Measurements from ENCODE around the gene SLC35F4.

Gene SLC35F4

GRCh38 chr14:57884175-57884574 is 18.3 kb upstream of the SLC35F4 start:
- TF ChIP-seq GABPA (IDR thresholded peaks at IDR 0.05; ENCODE audit: low read depth) (no peak), SPI1 (IDR thresholded peaks at IDR 0.05; ENCODE audit: borderline replicate concordance, low read depth) (no peak), POLR2AphosphoS5 (IDR thresholded peaks at IDR 0.05; ENCODE audit: low read depth) (no peak)
- TF ChIP-seq, protein P1, sequence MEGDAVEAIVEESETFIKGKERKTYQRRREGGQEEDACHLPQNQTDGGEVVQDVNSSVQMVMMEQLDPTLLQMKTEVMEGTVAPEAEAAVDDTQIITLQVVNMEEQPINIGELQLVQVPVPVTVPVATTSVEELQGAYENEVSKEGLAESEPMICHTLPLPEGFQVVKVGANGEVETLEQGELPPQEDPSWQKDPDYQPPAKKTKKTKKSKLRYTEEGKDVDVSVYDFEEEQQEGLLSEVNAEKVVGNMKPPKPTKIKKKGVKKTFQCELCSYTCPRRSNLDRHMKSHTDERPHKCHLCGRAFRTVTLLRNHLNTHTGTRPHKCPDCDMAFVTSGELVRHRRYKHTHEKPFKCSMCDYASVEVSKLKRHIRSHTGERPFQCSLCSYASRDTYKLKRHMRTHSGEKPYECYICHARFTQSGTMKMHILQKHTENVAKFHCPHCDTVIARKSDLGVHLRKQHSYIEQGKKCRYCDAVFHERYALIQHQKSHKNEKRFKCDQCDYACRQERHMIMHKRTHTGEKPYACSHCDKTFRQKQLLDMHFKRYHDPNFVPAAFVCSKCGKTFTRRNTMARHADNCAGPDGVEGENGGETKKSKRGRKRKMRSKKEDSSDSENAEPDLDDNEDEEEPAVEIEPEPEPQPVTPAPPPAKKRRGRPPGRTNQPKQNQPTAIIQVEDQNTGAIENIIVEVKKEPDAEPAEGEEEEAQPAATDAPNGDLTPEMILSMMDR (IDR thresholded peaks at IDR 0.05; ENCODE audit: insufficient read depth, low read length): no peak
- TF ChIP-seq, protein P2, sequence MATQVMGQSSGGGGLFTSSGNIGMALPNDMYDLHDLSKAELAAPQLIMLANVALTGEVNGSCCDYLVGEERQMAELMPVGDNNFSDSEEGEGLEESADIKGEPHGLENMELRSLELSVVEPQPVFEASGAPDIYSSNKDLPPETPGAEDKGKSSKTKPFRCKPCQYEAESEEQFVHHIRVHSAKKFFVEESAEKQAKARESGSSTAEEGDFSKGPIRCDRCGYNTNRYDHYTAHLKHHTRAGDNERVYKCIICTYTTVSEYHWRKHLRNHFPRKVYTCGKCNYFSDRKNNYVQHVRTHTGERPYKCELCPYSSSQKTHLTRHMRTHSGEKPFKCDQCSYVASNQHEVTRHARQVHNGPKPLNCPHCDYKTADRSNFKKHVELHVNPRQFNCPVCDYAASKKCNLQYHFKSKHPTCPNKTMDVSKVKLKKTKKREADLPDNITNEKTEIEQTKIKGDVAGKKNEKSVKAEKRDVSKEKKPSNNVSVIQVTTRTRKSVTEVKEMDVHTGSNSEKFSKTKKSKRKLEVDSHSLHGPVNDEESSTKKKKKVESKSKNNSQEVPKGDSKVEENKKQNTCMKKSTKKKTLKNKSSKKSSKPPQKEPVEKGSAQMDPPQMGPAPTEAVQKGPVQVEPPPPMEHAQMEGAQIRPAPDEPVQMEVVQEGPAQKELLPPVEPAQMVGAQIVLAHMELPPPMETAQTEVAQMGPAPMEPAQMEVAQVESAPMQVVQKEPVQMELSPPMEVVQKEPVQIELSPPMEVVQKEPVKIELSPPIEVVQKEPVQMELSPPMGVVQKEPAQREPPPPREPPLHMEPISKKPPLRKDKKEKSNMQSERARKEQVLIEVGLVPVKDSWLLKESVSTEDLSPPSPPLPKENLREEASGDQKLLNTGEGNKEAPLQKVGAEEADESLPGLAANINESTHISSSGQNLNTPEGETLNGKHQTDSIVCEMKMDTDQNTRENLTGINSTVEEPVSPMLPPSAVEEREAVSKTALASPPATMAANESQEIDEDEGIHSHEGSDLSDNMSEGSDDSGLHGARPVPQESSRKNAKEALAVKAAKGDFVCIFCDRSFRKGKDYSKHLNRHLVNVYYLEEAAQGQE (IDR thresholded peaks at IDR 0.05; ENCODE audit: insufficient replicate concordance, low read depth): no peak
- DNase-seq (ENCODE audit: low read depth in 1 of 2, low spot score in 1 of 2): no peak
- Histone ChIP-seq H3K27me3 (ENCODE audit: insufficient read depth, poor library complexity, severe bottlenecking) (peaks cover 6% of the 10 kb centered on the region), H3K27ac (replicated peaks) (no peak overlapping the region), H3K4me3 (replicated peaks; ENCODE audit: insufficient read depth, low read length) (no peak overlapping the region)

- no peak for DNase-seq (ENCODE audit: low read depth in 1 of 2, low spot score in 1 of 2)
- TF ChIP-seq, protein P2 (IDR thresholded peaks at IDR 0.05; ENCODE audit: insufficient replicate concordance, low read depth): no peak
- TF ChIP-seq, protein P1 (IDR thresholded peaks at IDR 0.05; ENCODE audit: insufficient read depth, low read length): no peak
- TF ChIP-seq SPI1 (IDR thresholded peaks at IDR 0.05; ENCODE audit: borderline replicate concordance, low read depth) (no peak), GABPA (IDR thresholded peaks at IDR 0.05; ENCODE audit: low read depth) (no peak), POLR2AphosphoS5 (IDR thresholded peaks at IDR 0.05; ENCODE audit: low read depth) (no peak)
- Histone ChIP-seq H3K27me3 (ENCODE audit: insufficient read depth, poor library complexity, severe bottlenecking) (peaks cover 5% of the 10 kb centered on the region), H3K4me3 (replicated peaks; ENCODE audit: insufficient read depth, low read length) (no peak overlapping the region), H3K27ac (replicated peaks) (no peak overlapping the region)
Measured at GRCh38 chr14:57883061-57883460, 17.2 kb upstream of the SLC35F4 start.

DNA sequence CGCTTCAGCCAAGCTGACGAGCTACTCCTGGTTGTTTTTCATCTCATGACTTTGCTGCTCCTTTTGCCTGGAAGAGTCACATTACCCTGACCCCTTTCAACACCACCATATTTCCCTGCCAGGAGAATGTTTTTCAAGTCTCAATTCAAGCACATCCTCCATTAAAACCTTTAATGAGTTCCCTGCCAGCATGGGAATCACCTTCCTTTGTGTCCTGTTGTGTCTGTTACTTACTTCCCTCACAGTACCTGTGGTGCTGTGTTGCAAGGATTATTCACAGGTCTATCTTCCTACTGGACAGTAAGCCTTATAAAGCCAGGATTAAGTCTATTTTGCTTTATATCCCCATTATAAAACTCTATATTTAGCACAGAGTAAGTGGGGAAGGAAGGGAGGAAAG is 13.6 kb upstream of the SLC35F4 start:
- no peak for DNase-seq (ENCODE audit: low read depth in 1 of 2, low spot score in 1 of 2)
- no peak overlapping the region for H3K4me3 ChIP-seq (replicated peaks; ENCODE audit: insufficient read depth, low read length)
- no peak overlapping the region for H3K27ac ChIP-seq (replicated peaks)
- TF ChIP-seq POLR2AphosphoS5 (IDR thresholded peaks at IDR 0.05; ENCODE audit: low read depth) (no peak), GABPA (IDR thresholded peaks at IDR 0.05; ENCODE audit: low read depth) (no peak), SPI1 (IDR thresholded peaks at IDR 0.05; ENCODE audit: borderline replicate concordance, low read depth) (no peak)
- TF ChIP-seq, protein P2 (IDR thresholded peaks at IDR 0.05; ENCODE audit: insufficient replicate concordance, low read depth): no peak
- TF ChIP-seq, protein P1 (IDR thresholded peaks at IDR 0.05; ENCODE audit: insufficient read depth, low read length): no peak
- no peaks in the 10 kb centered on the region for H3K27me3 ChIP-seq (ENCODE audit: insufficient read depth, poor library complexity, severe bottlenecking)
